Tibial nerve (tissue), 4 donors: ENCODE measurements around the gene YAE1. TPM values are rescaled to one million over a fixed set of nuclear protein-coding genes. Genes with fewer than 3 reads are reported as not detected.

Source experiments
- DNase-seq, 2 donors: peaks; one replicate each; pipeline ENCODE4 v3.0.0-alpha.2; 2019; ENCODE audit warnings: low spot score in 2 of 2
- H3K27ac ChIP-seq, 4 donors: fragments of 200-600 bp; sonication (generic) in 3 of 4; one replicate each; pipeline ENCODE4 v1.5.1; 2017 to 2019; ENCODE audit warnings: mild to moderate bottlenecking in 1 of 4
- H3K27me3 ChIP-seq, 2 donors: fragments of 200-600 bp; sonication (generic) in 1 of 2; one replicate each; pipeline versions ENCODE4 v1.5.1 to v1.6.0; 2017 to 2019
- H3K36me3 ChIP-seq, 3 donors: fragments of 200-600 bp; sonication (generic); one replicate each; pipeline ENCODE4 v1.5.1; 2018 to 2019
- H3K4me1 ChIP-seq, 4 donors: fragments of 200-600 bp; sonication (generic) in 3 of 4; one replicate each; pipeline ENCODE4 v1.5.1; 2017 to 2019
- H3K4me3 ChIP-seq, 4 donors: fragments of 200-600 bp; sonication (generic) in 3 of 4; one replicate each; pipeline ENCODE4 v1.5.1; 2017 to 2019; ENCODE audit warnings: mild to moderate bottlenecking in 1 of 4, moderate library complexity in 1 of 4
- H3K9me3 ChIP-seq, 4 donors: fragments of 200-600 bp; sonication (generic) in 3 of 4; one replicate each; pipeline ENCODE4 v1.5.1; 2017 to 2019
- EP300 ChIP-seq, 2 donors: sonication (generic); formaldehyde crosslinking; IDR thresholded peaks; one replicate each; pipeline ENCODE4 v1.6.1; 2017; ENCODE audit warnings: antibody characterized with exemption in 2 of 2, mild to moderate bottlenecking in 1 of 2
- POLR2A ChIP-seq, 2 donors: fragments of 450-650 bp; IDR thresholded peaks; one replicate each; pipeline ENCODE4 v1.6.1; 2017; ENCODE audit warnings: antibody characterized with exemption in 2 of 2, mild to moderate bottlenecking in 2 of 2, moderate library complexity in 2 of 2
- WGBS, 2 donors: methylation state at CpG; one replicate each; pipeline ENCODE4 v1.1.5; 2018; 5-methylcytosine and 5-hydroxymethylcytosine counted together
- total RNA-seq, 4 donors: library from RNA; depleted of rRNA; stranded (reverse); fragments of >200 nt; gene quantifications; one replicate each; pipeline ENCODE4 v1.1.0, GENCODE V29; 2016
- TF ChIP-seq, protein P1 (sequence below), 5 experiments: fragments of 200-600 bp in 3 of 5; fragments of 450-650 bp in 2 of 5; sonication (generic) in 3 of 5; IDR thresholded peaks; one replicate each; pipeline ENCODE4 v1.5.1; 2016 to 2019; ENCODE audit warnings: antibody characterized with exemption in 5 of 5, mild to moderate bottlenecking in 3 of 5, moderate library complexity in 2 of 5

YAE1 gene
- total RNA-seq, 4 donors from 2014 or later: 7.1 to 29.3 (median 18.4) TPM

DNA sequence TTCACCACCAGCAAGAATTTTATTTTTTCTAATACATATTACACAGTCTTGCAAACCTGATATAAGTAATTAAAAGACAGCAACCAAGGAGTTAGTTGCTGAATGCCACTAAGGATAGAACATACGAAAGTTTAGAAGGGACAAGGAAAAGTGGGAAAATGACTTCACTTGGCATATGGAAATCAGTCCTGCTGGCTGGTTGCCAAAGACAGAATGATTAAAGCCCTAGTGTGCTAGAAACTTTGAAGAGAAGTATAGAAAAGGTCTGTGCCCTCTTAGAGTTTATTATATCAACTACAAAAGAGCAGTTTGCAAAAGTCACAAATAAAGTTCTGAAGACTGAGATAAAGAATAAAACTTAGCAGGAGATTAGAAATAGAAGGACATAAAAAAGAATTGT is 5.8 kb upstream of the YAE1 start:
- no peak for TF ChIP-seq POLR2A (IDR thresholded peaks at IDR 0.05)
- TF ChIP-seq, protein P1, sequence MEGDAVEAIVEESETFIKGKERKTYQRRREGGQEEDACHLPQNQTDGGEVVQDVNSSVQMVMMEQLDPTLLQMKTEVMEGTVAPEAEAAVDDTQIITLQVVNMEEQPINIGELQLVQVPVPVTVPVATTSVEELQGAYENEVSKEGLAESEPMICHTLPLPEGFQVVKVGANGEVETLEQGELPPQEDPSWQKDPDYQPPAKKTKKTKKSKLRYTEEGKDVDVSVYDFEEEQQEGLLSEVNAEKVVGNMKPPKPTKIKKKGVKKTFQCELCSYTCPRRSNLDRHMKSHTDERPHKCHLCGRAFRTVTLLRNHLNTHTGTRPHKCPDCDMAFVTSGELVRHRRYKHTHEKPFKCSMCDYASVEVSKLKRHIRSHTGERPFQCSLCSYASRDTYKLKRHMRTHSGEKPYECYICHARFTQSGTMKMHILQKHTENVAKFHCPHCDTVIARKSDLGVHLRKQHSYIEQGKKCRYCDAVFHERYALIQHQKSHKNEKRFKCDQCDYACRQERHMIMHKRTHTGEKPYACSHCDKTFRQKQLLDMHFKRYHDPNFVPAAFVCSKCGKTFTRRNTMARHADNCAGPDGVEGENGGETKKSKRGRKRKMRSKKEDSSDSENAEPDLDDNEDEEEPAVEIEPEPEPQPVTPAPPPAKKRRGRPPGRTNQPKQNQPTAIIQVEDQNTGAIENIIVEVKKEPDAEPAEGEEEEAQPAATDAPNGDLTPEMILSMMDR (IDR thresholded peaks at IDR 0.05): no peak
- no peak for TF ChIP-seq EP300 (IDR thresholded peaks at IDR 0.05)
- H3K4me1 ChIP-seq: peaks cover 0 to 3% (median 0%) of the 10 kb centered on the region in 4 donors
- 27 to 31% methylated on average over 1 of the region's 1 CpG for WGBS, 2 donors

DNA sequence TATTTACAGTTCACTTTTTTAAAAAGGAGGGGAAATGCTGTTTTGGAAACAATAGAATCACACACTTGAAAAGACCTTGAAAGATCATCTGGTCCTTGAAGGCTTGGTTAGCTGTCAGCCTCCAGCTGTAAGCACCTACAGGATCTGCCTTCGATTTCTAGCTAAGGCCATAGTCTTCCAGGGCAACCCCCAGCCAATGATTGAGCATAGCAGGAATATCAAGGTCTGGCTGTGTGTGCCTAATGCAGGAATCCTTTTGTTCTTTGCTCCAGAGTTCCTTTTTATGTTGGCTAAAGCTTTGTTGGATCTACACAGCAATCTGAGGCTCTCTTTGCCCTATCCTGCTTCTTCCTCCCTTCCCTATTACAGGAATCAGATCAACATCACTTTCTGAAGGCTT is 5.2 kb upstream of the YAE1 start:
- H3K9me3 ChIP-seq: no peaks in the 10 kb centered on the region
- DNase-seq: no peak
- no peaks in the 10 kb centered on the region for H3K36me3 ChIP-seq
- no peaks in the 10 kb centered on the region for H3K27me3 ChIP-seq
- 83 to 88% methylated on average over 1 of the region's 1 CpG for WGBS, 2 donors
- no peak overlapping the region for H3K27ac ChIP-seq
- TF ChIP-seq POLR2A (IDR thresholded peaks at IDR 0.05) (no peak), EP300 (IDR thresholded peaks at IDR 0.05) (no peak)
- TF ChIP-seq, protein P1 (IDR thresholded peaks at IDR 0.05): no peak
- no peak overlapping the region for H3K4me3 ChIP-seq
- H3K4me1 ChIP-seq: peaks cover 0 to 7% (median 0%) of the 10 kb centered on the region in 4 donors

More for the DNA sequence above, 5.8 kb upstream of the YAE1 start:
- no peaks in the 10 kb centered on the region for H3K9me3 ChIP-seq
- H3K36me3 ChIP-seq: no peaks in the 10 kb centered on the region
- DNase-seq: no peak
- H3K27me3 ChIP-seq: no peaks in the 10 kb centered on the region
- H3K27ac ChIP-seq: no peak overlapping the region
- no peak overlapping the region for H3K4me3 ChIP-seq

DNA sequence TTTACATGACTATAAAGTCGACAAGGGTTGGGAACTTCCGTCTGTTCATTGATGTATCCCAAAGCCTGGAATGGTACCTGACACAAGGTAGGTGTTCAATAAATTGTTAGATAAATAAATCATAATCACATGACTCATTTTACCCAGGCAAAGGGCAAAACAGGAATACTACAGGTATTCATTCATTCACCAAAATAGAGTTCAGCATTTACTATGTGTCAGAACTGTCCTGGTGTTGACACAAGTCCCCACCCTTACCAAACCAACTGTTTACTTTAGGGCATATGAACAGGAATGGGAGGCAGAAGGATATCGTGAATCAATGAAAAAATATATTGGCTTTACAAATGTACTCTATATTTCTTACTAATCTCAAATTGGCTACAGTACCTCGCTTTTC is 666 bp upstream of the YAE1 start:
- Histone ChIP-seq H3K27me3 (no peaks in the 10 kb centered on the region), H3K36me3 (peaks cover 0 to 8% (median 0%) of the 10 kb centered on the region in 3 donors), H3K4me1 (peaks cover 0 to 26% (median 6%) of the 10 kb centered on the region in 4 donors), H3K9me3 (no peaks in the 10 kb centered on the region), H3K4me3 (peak overlapping the region; percentile 54 to 93 (median 59)), H3K27ac (peak overlapping the region; percentile 60 to 86 (median 82))
- TF ChIP-seq POLR2A (IDR thresholded peaks at IDR 0.05): no peak
- no peak for DNase-seq
- WGBS, 2 donors: 43 to 46% methylated on average over 4 of the region's 4 CpGs

DNA sequence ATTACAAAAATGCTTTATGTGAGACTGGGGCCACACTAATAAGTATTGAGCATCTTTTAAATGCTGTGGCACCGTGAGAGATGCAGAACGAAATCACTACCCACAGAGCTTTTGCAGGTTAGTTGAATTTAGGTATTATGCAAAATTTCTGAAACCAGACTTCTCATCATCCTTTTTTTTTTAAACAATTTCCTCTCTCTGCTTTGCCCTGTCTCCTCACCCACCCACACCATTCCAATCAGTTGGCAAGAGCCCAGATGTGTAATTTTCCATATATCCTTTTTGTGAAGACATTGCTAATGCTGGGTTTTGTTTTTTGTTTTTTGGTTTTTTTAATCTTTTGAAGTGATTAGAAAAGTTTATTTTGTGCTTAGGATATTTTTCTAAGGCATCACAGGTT is 1.1 kb downstream of the YAE1 start:
- H3K27me3 ChIP-seq: no peaks in the 10 kb centered on the region
- no peak for DNase-seq
- H3K27ac ChIP-seq: no peak overlapping the region
- peak overlapping the region; percentile 54 to 93 (median 59) for H3K4me3 ChIP-seq
- WGBS, 2 donors: 36 to 38% methylated on average over 2 of the region's 2 CpGs
- H3K4me1 ChIP-seq: peaks cover 0 to 26% (median 6%) of the 10 kb centered on the region in 4 donors
- peaks cover 0 to 16% (median 0%) of the 10 kb centered on the region in 3 donors for H3K36me3 ChIP-seq
- TF ChIP-seq, protein P1 (IDR thresholded peaks at IDR 0.05): no peak
- TF ChIP-seq EP300 (IDR thresholded peaks at IDR 0.05) (no peak), POLR2A (IDR thresholded peaks at IDR 0.05) (no peak)
- no peaks in the 10 kb centered on the region for H3K9me3 ChIP-seq

DNA sequence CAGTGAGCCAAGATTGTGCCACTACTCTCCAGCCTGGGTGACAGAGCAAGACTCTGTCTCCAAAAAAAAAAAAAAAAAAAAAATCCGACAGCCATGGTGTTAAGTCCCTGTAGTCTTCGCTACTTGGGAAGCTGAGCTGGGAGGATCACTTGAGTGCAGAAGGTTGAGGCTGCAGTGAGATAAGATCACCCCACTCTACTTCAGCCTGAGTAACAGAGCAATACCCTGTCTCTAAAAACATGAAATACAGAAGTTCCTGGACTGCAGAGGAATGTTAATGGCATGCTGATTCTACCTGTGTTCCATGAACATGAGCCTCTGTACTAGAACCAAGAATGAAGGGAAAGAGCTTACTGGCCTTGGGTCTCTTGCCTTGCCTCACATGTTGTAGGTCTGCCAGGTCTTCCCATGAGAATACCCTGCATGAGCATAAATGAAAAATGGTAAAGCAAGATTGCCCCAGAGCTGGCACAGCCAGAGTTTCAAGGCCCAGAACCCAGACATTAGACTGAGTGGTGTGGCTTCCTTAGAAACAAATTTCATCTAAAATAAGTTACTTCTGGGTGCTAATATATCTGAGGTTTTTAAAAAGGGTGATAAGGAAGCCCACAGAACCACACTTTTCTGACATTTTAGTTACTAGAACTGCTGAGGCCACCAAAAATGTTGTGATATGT is 8.6 kb downstream of the YAE1 start:
- Histone ChIP-seq H3K27ac (no peak overlapping the region), H3K9me3 (no peaks in the 10 kb centered on the region), H3K4me1 (no peaks in the 10 kb centered on the region), H3K36me3 (peaks cover 0 to 74% (median 0%) of the 10 kb centered on the region in 3 donors), H3K4me3 (no peak overlapping the region), H3K27me3 (no peaks in the 10 kb centered on the region)
- TF ChIP-seq EP300 (IDR thresholded peaks at IDR 0.05) (no peak), POLR2A (IDR thresholded peaks at IDR 0.05) (no peak)
- TF ChIP-seq, protein P1 (IDR thresholded peaks at IDR 0.05): no peak
- no peak for DNase-seq
- 91 to 97% methylated on average over 2 of the region's 2 CpGs for WGBS, 2 donors
